ES-I3 (cell line): ENCODE data around the gene PEX7.
"Not testable (repeated sequence)": the region's sequence is repeated elsewhere in the genome, so short reads cannot be mapped to it uniquely, and the experiment has no call there.

Experiments used
- H3K36me3 ChIP-seq: 2 replicates; pipeline ENCODE4 v1.6.1; 2013; ENCODE audit warnings: mild to moderate bottlenecking, low read length, control low read depth, moderate library complexity; ENCODE audit not compliant: insufficient read depth
- H3K4me1 ChIP-seq: 2 replicates; pipeline ENCODE4 v1.6.1; 2013; ENCODE audit warnings: mild to moderate bottlenecking, control low read depth, low read length; ENCODE audit not compliant: insufficient read depth
- H3K9ac ChIP-seq: 2 replicates; pipeline ENCODE4 v1.6.1; 2013; ENCODE audit warnings: low read depth, mild to moderate bottlenecking, low read length, moderate library complexity
- H3K9me3 ChIP-seq: 2 replicates; pipeline ENCODE4 v1.6.1; 2013; ENCODE audit warnings: mild to moderate bottlenecking, low read length, moderate library complexity; ENCODE audit not compliant: control insufficient read depth, insufficient read depth

Gene PEX7

DNA sequence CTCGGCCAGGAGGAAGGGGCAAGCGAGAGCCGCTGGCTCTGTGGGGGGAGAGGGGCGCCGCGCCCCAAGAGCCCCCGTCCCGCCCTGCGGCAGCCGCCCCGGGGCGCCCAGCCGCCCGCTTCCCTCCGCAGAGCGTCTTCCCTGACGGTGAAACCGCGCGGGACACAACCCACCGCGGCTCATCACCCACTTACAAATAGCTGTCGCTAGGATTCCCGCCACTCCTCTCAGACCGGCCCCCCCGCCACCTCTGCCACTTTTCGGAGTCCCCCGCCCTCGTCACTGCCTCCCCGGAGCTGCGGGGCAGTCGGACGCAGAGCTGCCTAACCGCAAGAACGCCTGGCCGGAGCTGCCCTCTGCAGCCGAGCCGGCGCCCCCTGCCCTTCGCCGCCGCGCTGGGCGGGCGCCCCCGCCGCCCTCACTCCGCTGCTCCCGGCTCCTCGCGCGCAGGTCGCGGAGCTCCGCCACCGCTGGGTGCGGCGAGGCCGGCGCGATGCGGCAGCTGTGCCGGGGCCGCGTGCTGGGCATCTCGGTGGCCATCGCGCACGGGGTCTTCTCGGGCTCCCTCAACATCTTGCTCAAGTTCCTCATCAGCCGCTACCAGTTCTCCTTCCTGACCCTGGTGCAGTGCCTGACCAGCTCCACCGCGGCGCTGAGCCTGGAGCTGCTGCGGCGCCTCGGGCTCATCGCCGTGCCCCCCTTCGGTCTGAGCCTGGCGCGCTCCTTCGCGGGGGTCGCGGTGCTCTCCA is 99.7 kb downstream of the PEX7 start, which contains the start of gene SLC35D3:
Gene SLC35D3, plus strand, starts transcription at position 366 of the 749 bp plus-strand sequence. Its CDS starts 128 bp downstream, at position 494.
- Histone ChIP-seq H3K9ac (peak within 1 kb of the TSS; percentile 68), H3K36me3 (no peaks in the 10 kb centered on the region), H3K9me3 (no peaks in the 10 kb centered on the region; the same call in 1 of the 2 replicates), H3K4me1 (0 out of 2 replicates have a peak, but pooled peaks cover 5% of the 10 kb centered on the region)

DNA sequence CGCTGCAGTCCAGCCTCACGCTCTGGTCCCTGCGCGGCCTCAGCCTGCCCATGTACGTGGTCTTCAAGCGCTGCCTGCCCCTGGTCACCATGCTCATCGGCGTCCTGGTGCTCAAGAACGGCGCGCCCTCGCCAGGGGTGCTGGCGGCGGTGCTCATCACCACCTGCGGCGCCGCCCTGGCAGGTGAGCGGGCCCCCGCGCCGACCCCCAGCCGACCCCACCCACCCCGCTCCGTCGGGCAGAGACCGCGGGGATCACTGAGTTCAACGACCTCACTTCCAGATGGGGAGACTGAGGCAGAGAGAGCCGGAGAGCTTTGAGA is 100.3 kb downstream of the PEX7 start:
- peak overlapping the region; percentile 68 for H3K9ac ChIP-seq
- 0 out of 2 replicates have a peak, but pooled peaks cover 5% of the 10 kb centered on the region for H3K4me1 ChIP-seq
- no peaks in the 10 kb centered on the region; the same call in 1 of the 2 replicates for H3K9me3 ChIP-seq
- H3K36me3 ChIP-seq, result no peaks in the 10 kb centered on the region

DNA sequence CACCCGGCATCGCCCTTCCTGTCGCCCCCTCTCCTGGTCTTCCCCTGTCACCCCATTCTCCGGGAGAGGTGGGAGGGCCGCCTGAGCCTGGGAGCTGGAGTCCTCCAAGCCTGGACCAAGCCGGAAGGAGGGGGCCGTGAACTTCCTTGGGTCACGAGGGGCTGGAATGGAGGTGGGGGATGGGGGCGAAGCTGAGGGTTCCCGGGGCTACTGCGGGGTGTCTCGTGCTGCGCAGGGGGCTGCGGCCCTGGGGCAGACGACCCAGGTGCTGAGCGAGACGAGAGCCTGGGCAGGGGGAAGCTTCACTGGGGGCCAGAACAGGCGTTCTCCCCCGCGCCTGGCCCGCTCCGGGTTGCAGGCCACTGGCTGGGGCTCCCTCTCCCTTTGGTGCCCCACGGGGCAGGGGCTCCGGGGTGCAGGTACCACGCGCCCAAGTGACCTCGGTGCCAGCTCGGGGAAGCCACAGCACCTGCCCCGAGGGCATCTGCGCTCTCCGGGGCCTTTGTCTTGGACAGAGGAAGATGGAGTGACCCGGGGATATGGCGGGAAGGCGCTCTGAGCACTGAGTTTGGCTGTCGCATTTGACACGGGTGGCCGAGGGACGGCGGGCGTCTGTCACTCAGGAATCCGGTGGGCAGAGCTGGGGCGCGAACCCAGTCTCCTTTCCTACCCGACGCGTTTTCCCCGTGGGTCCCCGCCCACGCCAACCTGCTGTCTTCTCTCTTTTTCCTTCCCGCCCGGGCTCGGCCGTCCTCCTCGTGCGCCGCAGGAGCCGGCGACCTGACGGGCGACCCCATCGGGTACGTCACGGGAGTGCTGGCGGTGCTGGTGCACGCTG is 100.9 kb downstream of the PEX7 start:
- Histone ChIP-seq H3K4me1 (0 out of 2 replicates have a peak, but pooled peaks cover 5% of the 10 kb centered on the region), H3K36me3 (no peaks in the 10 kb centered on the region)

DNA sequence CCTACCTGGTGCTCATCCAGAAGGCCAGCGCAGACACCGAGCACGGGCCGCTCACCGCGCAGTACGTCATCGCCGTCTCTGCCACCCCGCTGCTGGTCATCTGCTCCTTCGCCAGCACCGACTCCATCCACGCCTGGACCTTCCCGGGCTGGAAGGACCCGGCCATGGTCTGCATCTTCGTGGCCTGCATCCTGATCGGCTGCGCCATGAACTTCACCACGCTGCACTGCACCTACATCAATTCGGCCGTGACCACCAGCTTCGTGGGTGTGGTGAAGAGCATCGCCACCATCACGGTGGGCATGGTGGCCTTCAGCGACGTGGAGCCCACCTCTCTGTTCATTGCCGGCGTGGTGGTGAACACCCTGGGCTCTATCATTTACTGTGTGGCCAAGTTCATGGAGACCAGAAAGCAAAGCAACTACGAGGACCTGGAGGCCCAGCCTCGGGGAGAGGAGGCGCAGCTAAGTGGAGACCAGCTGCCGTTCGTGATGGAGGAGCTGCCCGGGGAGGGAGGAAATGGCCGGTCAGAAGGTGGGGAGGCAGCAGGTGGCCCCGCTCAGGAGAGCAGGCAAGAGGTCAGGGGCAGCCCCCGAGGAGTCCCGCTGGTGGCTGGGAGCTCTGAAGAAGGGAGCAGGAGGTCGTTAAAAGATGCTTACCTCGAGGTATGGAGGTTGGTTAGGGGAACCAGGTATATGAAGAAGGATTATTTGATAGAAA is 101.7 kb downstream of the PEX7 start:
- no peaks in the 10 kb centered on the region for H3K36me3 ChIP-seq

More for the DNA sequence above, 100.9 kb downstream of the PEX7 start:
- Histone ChIP-seq H3K9ac (peak overlapping the region; percentile 68; the same call in 1 of the 2 replicates), H3K9me3 (no peaks in the 10 kb centered on the region; the same call in 1 of the 2 replicates)

DNA sequence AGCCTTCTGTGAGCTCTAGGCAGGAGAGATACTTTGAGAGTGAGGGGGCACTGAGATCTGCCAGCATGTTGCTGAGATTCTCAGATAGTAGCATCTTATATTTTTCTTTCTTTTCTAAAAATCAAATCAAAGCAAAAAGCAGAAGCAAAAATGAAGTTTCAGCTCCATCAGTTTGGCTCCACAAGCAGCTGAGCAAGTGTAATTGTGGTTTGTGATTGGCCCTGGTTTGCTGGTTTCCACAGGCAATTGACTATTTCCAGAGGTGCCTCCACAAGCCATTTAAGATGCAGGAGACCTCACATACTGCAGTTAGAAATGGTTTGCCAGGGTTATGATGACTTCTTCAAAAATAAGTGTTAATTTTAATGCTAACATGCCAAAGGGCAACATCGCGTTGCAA is 104.0 kb downstream of the PEX7 start:
- no peaks in the 10 kb centered on the region; the same call in 1 of the 2 replicates for H3K9me3 ChIP-seq
- H3K36me3 ChIP-seq, result no peaks in the 10 kb centered on the region
- H3K9ac ChIP-seq, result no peak overlapping the region
- H3K4me1 ChIP-seq, result no peaks in the 10 kb centered on the region

More for the DNA sequence above, 101.7 kb downstream of the PEX7 start:
- Histone ChIP-seq H3K9me3 (no peaks in the 10 kb centered on the region; the same call in 1 of the 2 replicates), H3K4me1 (no peaks in the 10 kb centered on the region), H3K9ac (no peak overlapping the region)

DNA sequence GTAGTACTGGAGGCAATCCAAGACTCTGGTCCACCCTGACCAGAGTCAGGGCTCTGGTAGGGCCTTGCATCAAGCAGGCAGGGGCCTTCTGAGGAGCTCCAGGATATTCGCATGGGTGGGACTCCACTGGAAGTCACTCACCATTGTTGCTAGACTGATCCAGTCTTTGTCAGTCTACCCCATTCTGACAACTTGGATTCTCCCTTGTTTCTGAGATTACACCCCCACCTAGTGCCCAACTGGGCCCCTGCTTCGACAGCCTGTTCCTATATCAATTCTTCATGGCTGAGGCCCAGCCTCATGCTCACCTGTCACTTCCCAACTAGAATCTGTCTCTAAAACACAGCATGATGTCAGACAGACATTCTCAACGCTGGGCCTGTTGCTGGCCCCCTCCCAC is 104.9 kb downstream of the PEX7 start:
- no peaks in the 10 kb centered on the region for H3K36me3 ChIP-seq
- H3K4me1 ChIP-seq, result no peaks in the 10 kb centered on the region
- H3K9ac ChIP-seq, result no peak overlapping the region
- no peaks in the 10 kb centered on the region; the same call in 1 of the 2 replicates for H3K9me3 ChIP-seq

DNA sequence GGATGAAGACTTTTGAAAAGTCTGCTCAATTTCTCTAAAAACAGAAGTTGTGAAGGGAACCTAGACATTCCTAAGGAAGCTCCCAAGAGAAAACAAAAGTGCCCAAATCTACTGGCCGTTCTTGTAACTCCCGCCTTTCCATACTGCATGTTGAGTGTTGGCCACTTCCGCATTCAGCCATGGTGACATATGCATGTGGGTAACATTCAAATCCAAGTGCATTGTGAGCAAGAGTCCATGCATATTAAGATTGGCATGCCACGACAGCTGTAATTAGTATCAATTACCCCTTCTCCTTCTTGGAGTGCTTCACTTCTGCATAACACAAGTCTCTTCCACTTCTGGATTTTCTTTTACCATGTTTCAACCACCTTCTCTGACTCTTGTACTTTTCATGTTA is 108.1 kb downstream of the PEX7 start:
- no peaks in the 10 kb centered on the region for H3K4me1 ChIP-seq
- H3K36me3 ChIP-seq, result no peaks in the 10 kb centered on the region
- no peaks in the 10 kb centered on the region for H3K9me3 ChIP-seq
- no peak overlapping the region for H3K9ac ChIP-seq

DNA sequence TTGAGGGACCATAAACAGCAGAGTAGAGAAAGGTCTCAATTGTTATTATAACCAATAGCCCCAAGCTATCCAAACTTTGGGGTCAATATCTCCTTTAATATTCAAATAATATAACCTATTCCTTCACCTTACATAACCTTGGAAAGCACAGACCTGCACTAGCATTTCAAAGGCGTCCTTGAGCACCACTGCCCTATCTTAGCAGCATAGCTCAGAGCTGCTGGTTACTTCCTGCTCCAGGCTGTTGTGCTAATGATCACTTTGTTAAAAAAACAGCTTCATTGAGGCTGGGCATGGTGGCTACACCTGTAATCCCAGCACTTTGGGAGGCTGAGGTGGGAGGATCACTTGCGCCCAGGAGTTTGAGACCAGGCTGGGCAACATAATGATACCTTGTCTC is 110.2 kb downstream of the PEX7 start:
- Histone ChIP-seq H3K36me3 (no peaks in the 10 kb centered on the region), H3K4me1 (no peaks in the 10 kb centered on the region), H3K9me3 (no peaks in the 10 kb centered on the region), H3K9ac (no peak overlapping the region)

DNA sequence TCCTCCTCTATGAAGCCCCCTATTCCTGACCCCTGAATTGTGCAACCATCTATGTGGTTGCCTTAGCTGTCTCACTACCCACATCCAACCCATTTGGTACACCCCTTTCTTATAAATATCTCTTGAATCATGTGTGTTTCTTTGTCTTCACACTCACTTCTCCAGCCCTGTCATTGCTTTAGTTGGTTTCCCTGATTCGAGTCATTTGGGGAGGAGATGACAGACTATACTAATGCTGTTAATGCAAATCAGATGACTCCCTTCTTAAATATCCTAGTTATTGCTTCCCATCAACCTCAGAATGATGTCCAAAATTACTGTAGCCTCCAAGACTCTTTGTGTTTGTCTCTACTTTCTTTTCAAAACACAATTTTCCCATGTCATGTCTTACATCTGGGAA is 122.7 kb downstream of the PEX7 start:
- no peak overlapping the region for H3K9ac ChIP-seq
- H3K9me3 ChIP-seq, result no peaks in the 10 kb centered on the region; the same call in 1 of the 2 replicates
- no peaks in the 10 kb centered on the region for H3K36me3 ChIP-seq
- peaks cover 7% of the 10 kb centered on the region; the same call in 1 of the 2 replicates for H3K4me1 ChIP-seq

DNA sequence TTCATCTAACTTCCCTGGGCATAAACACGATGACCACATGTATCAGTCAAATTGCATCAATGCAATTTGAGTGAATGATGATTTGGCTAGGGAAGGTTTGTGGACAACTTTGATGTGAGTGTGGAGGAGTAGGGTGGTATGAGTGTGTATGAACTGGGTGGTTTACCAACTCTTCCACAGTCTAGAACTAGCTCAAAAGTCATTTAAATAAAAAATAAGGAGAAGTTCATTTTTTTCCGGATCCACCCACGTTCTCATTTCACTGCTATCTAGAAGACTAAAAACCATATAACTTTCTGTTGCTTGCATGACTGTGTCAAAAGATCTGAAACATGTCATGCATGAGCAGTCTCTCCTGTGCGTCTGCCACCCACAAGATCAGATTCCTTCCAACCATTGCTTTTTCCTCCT is 123.3 kb downstream of the PEX7 start:
- H3K9me3 ChIP-seq, result no peaks in the 10 kb centered on the region; the same call in 1 of the 2 replicates
- H3K9ac ChIP-seq, result no peak overlapping the region
- no peaks in the 10 kb centered on the region for H3K36me3 ChIP-seq
- H3K4me1 ChIP-seq, result peaks cover 7% of the 10 kb centered on the region; the same call in 1 of the 2 replicates

DNA sequence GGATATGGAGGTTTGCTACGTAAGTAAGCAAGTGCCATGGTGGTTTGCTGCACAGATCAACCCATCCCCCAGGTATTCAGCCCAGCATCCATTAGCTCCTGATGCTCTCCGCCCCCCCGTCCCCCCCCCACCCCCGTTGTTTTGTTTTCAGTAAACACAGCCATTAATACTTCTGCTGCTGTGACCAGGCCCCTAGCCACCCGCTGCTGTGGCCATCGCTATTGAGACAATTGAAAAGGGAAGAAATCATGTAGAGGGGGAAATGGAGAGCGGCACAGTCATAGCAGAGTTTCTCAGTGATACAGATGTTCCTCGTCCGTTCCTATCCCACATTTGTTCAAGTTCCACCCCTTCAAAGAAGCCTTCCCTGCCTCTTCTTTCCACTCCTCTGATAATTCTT is 124.6 kb downstream of the PEX7 start:
- H3K4me1 ChIP-seq, result peaks cover 7% of the 10 kb centered on the region; the same call in 1 of the 2 replicates
- H3K36me3 ChIP-seq, result no peaks in the 10 kb centered on the region
- no peaks in the 10 kb centered on the region; the same call in 1 of the 2 replicates for H3K9me3 ChIP-seq
- no peak overlapping the region for H3K9ac ChIP-seq

DNA sequence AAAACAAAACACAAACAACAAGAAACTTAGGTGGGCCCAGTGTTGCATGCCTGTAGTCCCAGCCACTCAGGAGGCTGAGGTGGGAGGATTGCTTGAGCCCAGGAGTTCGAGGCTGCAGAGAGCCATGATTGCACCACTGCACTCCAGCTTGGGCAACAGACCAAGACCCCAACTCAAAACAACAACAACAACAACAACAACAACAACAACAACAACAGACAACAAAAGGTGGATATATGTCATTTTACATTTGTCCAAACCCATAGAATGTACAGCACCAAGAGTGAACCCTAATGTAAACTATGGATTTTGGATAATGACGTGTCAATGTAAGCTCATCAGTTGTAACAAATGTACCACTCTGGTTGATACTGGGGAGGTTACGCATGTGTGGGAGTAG is 127.6 kb downstream of the PEX7 start:
- peaks cover 11% of the 10 kb centered on the region for H3K4me1 ChIP-seq
- H3K9me3 ChIP-seq, H3K9ac ChIP-seq, H3K36me3 ChIP-seq: not testable (repeated sequence)

DNA sequence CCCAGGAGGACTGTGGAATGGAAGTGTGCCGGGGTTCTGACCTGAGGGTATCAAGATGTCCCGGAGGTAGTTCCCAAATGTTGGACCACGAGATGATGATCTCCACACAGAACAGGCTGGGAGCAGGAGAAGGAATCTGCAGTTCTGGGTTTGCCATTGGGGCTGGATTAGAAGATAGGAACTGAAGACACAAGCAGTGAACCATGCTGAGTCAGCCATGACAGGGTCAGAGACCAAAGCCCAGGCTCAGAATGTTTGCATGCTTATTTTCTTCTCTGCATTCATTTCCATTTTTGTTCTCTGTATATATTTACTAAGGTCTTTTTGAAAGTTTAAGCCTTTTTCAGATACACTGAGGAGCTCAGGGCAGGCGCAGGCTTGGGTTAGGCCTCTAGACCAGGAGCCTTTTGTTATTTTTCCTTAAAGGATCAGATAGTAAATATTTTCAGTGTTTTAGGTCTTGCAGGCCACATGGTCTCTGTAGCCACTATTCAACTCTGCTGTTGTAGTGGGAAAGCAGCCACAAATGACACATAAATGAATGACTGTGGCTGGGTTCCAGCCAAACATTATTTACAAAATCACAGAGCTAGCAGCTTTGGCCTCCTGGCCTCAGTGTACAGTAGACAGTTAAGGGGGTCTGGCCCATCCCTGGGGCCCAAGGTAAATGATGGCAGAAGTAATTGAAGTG is 128.2 kb downstream of the PEX7 start:
- no peak overlapping the region for H3K9ac ChIP-seq
- no peaks in the 10 kb centered on the region; the same call in 1 of the 2 replicates for H3K9me3 ChIP-seq
- peaks cover 18% of the 10 kb centered on the region for H3K4me1 ChIP-seq
- H3K36me3 ChIP-seq, result no peaks in the 10 kb centered on the region
